Liver (tissue), 9 donors: ENCODE data around the gene IRGC. TPM values are rescaled to one million over a fixed set of nuclear protein-coding genes. Genes with fewer than 3 reads are reported as not detected.

Experiments
- DNase-seq: peaks from one replicate; pipeline ENCODE4 v3.0.0-alpha.2; 2017; ENCODE audit warnings: low spot score
- H3K27ac ChIP-seq, 2 donors: one replicate each; pipeline ENCODE4 v1.7.0; 2013; ENCODE audit warnings: inconsistent platforms in 2 of 2, low read length in 2 of 2, control low read depth in 1 of 2, low read depth in 1 of 2, mild to moderate bottlenecking in 1 of 2
- H3K27me3 ChIP-seq, 4 donors: one replicate each; pipeline versions ENCODE4 v1.6.1 to v1.7.0; 2013; ENCODE audit warnings: low read length in 3 of 4, inconsistent platforms in 1 of 4, mild to moderate bottlenecking in 1 of 4, moderate library complexity in 1 of 4; ENCODE audit not compliant: control insufficient read depth in 4 of 4, insufficient read depth in 4 of 4
- H3K36me3 ChIP-seq, 4 donors: one replicate each; pipeline versions ENCODE4 v1.6.1 to v1.7.0; 2013; ENCODE audit warnings: low read length in 3 of 4, mild to moderate bottlenecking in 3 of 4, low read depth in 1 of 4, moderate library complexity in 1 of 4; ENCODE audit not compliant: control insufficient read depth in 4 of 4, insufficient read depth in 3 of 4
- H3K4me1 ChIP-seq, 4 donors: one replicate each; pipeline versions ENCODE4 v1.6.1 to v1.7.0; 2013; ENCODE audit warnings: low read length in 3 of 4, mild to moderate bottlenecking in 3 of 4, moderate library complexity in 1 of 4; ENCODE audit not compliant: control insufficient read depth in 4 of 4, insufficient read depth in 4 of 4
- H3K4me3 ChIP-seq, 3 donors: one replicate each; pipeline versions ENCODE4 v1.6.1 to v1.7.0; 2013; ENCODE audit warnings: low read length in 3 of 3, control low read depth in 1 of 3, low read depth in 1 of 3, mild to moderate bottlenecking in 1 of 3
- H3K9ac ChIP-seq, 2 donors: one replicate each; pipeline ENCODE4 v1.7.0; 2013; ENCODE audit warnings: low read length in 2 of 2, mild to moderate bottlenecking in 2 of 2, moderate library complexity in 2 of 2, control low read depth in 1 of 2, low read depth in 1 of 2
- H3K9me3 ChIP-seq, 4 donors: one replicate each; pipeline versions ENCODE4 v1.6.1 to v1.7.0; 2013; ENCODE audit warnings: low read length in 3 of 4; ENCODE audit not compliant: control insufficient read depth in 4 of 4
- EGR1 ChIP-seq, 2 donors: IDR thresholded peaks; 2 replicates each; pipeline ENCODE4 v1.6.1; 2016 to 2018; ENCODE audit warnings: antibody characterized with exemption in 2 of 2, low read depth in 2 of 2
- FOXA1 ChIP-seq: IDR thresholded peaks from 2 replicates; pipeline ENCODE4 v1.6.1; 2016; ENCODE audit warnings: antibody characterized with exemption
- FOXA2 ChIP-seq: IDR thresholded peaks from 2 replicates; pipeline ENCODE4 v1.6.1; 2016; ENCODE audit warnings: antibody characterized with exemption
- GABPA ChIP-seq, 2 donors: IDR thresholded peaks in 1 of 2; conservative IDR thresholded peaks in 1 of 2; 2 replicates each; pipeline ENCODE4 v1.6.1; 2016; ENCODE audit warnings: antibody characterized with exemption in 2 of 2, mild to moderate bottlenecking in 1 of 2, moderate library complexity in 1 of 2
- HNF4A ChIP-seq, 2 donors: conservative IDR thresholded peaks; 2 replicates each; pipeline ENCODE4 v1.6.1; 2016; ENCODE audit warnings: antibody characterized with exemption in 2 of 2, mild to moderate bottlenecking in 2 of 2
- HNF4G ChIP-seq: IDR thresholded peaks from 2 replicates; pipeline ENCODE4 v1.6.1; 2016; ENCODE audit warnings: antibody characterized with exemption
- JUND ChIP-seq, 2 donors: IDR thresholded peaks; 2 replicates each; pipeline ENCODE4 v1.6.1; 2016; ENCODE audit warnings: antibody characterized with exemption in 2 of 2
- NR2F2 ChIP-seq: IDR thresholded peaks from 2 replicates; pipeline ENCODE4 v1.6.1; 2016; ENCODE audit warnings: antibody characterized with exemption
- RAD21 ChIP-seq, 2 donors: IDR thresholded peaks; 2 replicates each; pipeline ENCODE4 v1.6.1; 2016; ENCODE audit warnings: antibody characterized with exemption in 2 of 2, mild to moderate bottlenecking in 2 of 2
- RXRA ChIP-seq, 2 donors: IDR thresholded peaks; 2 replicates each; pipeline ENCODE4 v1.6.1; 2017 to 2018; ENCODE audit warnings: antibody characterized with exemption in 2 of 2, mild to moderate bottlenecking in 1 of 2
- SP1 ChIP-seq: IDR thresholded peaks from 2 replicates; pipeline ENCODE4 v1.6.1; 2018; ENCODE audit warnings: antibody characterized with exemption, mild to moderate bottlenecking
- TAF1 ChIP-seq: conservative IDR thresholded peaks from 2 replicates; pipeline ENCODE4 v1.6.1; 2016; ENCODE audit warnings: antibody characterized with exemption, mild to moderate bottlenecking
- YY1 ChIP-seq: IDR thresholded peaks from 2 replicates; pipeline ENCODE4 v1.6.1; 2016; ENCODE audit warnings: antibody characterized with exemption, mild to moderate bottlenecking
- WGBS: extraction: QIAGEN DNeasy Blood & Tissue Kit; methylation state at CpG from one replicate; pipeline ENCODE4 v1.1.7; 2013; 5-methylcytosine and 5-hydroxymethylcytosine counted together
- polyA plus RNA-seq, 2 donors: library from polyadenylated mRNA; stranded (reverse) in 1 of 2; unstranded in 1 of 2; fragments of 200-250 nt in 1 of 2; fragments of >200 nt in 1 of 2; fragmentation: Nextera tagmentation in 1 of 2; extraction: Ambion mirVana in 1 of 2; gene quantifications; one replicate each; pipeline versions ENCODE4 v1.2.1 to v1.2.3, GENCODE V29; 2013 to 2015
- total RNA-seq, 2 donors: library from RNA; depleted of rRNA; stranded (reverse); fragments of >200 nt; gene quantifications; one replicate each; pipeline ENCODE4 v1.2.3, GENCODE V29; 2014
- TF ChIP-seq, protein P1 (sequence below): fragments of 150-350 bp; IDR thresholded peaks from 2 replicates; pipeline ENCODE4 v1.5.1; 2017; ENCODE audit warnings: improper control_type of control experiment, low read depth, low read length; ENCODE audit not compliant: missing input control
- TF ChIP-seq, protein P2 (sequence below): IDR thresholded peaks from 2 replicates; pipeline ENCODE4 v1.6.1; 2016; ENCODE audit warnings: antibody characterized with exemption
- TF ChIP-seq, protein P3 (sequence below): IDR thresholded peaks from 2 replicates; pipeline ENCODE4 v1.6.1; 2016; ENCODE audit warnings: antibody characterized with exemption, mild to moderate bottlenecking
- TF ChIP-seq, protein P4 (sequence below): IDR thresholded peaks from 2 replicates; pipeline ENCODE4 v1.6.1; 2016; ENCODE audit warnings: antibody characterized with exemption
- TF ChIP-seq, protein P5 (sequence below): IDR thresholded peaks from 2 replicates; pipeline ENCODE4 v1.6.1; 2016; ENCODE audit warnings: antibody characterized with exemption
- donor health status: healthy.
- donor health status: healthy.
- donor health status: healthy.
- donor health status: healthy.
- donor health status: healthy.

Gene IRGC
- total and polyA plus RNA-seq, 4 donors, result not detected

DNA sequence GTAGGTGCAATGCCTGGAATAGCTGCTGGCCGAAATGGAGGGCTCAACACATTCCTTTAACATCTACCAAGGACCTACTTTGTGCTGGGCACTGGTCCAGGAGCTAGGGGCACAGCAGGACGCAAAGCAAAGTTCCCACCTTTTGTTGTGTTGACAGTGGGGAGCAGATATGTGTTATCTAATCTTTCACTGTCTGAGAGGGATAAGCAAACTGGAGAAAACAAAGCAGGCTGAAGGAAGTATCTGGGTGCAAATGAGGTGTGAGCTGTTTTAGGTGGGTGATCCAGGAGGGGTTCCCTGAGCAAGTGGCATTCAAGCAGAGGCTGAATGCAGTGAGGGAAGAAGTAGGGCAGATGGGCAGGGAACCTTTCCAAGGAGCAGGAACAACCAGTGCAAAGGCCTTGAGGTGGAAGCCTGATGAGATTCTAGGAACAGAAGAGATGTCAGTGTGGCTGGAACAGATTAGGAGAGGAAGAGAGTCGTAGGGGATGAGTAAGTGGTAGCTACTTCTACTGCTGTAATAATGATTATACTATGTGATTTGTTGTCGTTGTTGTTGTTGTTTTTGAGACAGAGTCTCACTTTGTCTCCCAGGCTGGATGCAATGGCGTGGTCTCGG, 43.7 kb upstream of the IRGC start:
- DNase-seq, result no peak
- 44% methylated on average over 6 of the region's 6 CpGs for WGBS

More for the DNA sequence above, 43.7 kb upstream of the IRGC start:
- Histone ChIP-seq H3K36me3 (no peaks in the 10 kb centered on the region), H3K27ac (no peak overlapping the region), H3K9me3 (no peaks in the 10 kb centered on the region), H3K9ac (no peak overlapping the region), H3K27me3 (peaks cover 0 to 7% (median 0%) of the 10 kb centered on the region in 4 donors), H3K4me3 (no peak overlapping the region), H3K4me1 (peaks cover 2 to 15% (median 6%) of the 10 kb centered on the region in 4 donors)
- TF ChIP-seq FOXA2 (no peak), HNF4G (no peak), JUND (IDR thresholded peaks at IDR 0.05) (no peak), YY1 (no peak), TAF1 (no peak), SP1 (no peak), NR2F2 (no peak), RXRA (IDR thresholded peaks at IDR 0.05) (no peak), EGR1 (IDR thresholded peaks at IDR 0.05; ENCODE audit: low read depth in 2 of 2) (no peak), GABPA (IDR thresholded peaks at IDR 0.05 in 1 of 2, conservative IDR thresholded peaks at IDR 0.05 in 1 of 2) (no peak), HNF4A (conservative IDR thresholded peaks at IDR 0.05) (no peak), RAD21 (IDR thresholded peaks at IDR 0.05) (no peak), FOXA1 (no peak)
- TF ChIP-seq, protein P1, sequence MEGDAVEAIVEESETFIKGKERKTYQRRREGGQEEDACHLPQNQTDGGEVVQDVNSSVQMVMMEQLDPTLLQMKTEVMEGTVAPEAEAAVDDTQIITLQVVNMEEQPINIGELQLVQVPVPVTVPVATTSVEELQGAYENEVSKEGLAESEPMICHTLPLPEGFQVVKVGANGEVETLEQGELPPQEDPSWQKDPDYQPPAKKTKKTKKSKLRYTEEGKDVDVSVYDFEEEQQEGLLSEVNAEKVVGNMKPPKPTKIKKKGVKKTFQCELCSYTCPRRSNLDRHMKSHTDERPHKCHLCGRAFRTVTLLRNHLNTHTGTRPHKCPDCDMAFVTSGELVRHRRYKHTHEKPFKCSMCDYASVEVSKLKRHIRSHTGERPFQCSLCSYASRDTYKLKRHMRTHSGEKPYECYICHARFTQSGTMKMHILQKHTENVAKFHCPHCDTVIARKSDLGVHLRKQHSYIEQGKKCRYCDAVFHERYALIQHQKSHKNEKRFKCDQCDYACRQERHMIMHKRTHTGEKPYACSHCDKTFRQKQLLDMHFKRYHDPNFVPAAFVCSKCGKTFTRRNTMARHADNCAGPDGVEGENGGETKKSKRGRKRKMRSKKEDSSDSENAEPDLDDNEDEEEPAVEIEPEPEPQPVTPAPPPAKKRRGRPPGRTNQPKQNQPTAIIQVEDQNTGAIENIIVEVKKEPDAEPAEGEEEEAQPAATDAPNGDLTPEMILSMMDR, result no peak
- TF ChIP-seq, protein P2, sequence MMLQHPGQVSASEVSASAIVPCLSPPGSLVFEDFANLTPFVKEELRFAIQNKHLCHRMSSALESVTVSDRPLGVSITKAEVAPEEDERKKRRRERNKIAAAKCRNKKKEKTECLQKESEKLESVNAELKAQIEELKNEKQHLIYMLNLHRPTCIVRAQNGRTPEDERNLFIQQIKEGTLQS, result no peak
- TF ChIP-seq, protein P3, sequence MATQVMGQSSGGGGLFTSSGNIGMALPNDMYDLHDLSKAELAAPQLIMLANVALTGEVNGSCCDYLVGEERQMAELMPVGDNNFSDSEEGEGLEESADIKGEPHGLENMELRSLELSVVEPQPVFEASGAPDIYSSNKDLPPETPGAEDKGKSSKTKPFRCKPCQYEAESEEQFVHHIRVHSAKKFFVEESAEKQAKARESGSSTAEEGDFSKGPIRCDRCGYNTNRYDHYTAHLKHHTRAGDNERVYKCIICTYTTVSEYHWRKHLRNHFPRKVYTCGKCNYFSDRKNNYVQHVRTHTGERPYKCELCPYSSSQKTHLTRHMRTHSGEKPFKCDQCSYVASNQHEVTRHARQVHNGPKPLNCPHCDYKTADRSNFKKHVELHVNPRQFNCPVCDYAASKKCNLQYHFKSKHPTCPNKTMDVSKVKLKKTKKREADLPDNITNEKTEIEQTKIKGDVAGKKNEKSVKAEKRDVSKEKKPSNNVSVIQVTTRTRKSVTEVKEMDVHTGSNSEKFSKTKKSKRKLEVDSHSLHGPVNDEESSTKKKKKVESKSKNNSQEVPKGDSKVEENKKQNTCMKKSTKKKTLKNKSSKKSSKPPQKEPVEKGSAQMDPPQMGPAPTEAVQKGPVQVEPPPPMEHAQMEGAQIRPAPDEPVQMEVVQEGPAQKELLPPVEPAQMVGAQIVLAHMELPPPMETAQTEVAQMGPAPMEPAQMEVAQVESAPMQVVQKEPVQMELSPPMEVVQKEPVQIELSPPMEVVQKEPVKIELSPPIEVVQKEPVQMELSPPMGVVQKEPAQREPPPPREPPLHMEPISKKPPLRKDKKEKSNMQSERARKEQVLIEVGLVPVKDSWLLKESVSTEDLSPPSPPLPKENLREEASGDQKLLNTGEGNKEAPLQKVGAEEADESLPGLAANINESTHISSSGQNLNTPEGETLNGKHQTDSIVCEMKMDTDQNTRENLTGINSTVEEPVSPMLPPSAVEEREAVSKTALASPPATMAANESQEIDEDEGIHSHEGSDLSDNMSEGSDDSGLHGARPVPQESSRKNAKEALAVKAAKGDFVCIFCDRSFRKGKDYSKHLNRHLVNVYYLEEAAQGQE, result no peak
- TF ChIP-seq, protein P4, sequence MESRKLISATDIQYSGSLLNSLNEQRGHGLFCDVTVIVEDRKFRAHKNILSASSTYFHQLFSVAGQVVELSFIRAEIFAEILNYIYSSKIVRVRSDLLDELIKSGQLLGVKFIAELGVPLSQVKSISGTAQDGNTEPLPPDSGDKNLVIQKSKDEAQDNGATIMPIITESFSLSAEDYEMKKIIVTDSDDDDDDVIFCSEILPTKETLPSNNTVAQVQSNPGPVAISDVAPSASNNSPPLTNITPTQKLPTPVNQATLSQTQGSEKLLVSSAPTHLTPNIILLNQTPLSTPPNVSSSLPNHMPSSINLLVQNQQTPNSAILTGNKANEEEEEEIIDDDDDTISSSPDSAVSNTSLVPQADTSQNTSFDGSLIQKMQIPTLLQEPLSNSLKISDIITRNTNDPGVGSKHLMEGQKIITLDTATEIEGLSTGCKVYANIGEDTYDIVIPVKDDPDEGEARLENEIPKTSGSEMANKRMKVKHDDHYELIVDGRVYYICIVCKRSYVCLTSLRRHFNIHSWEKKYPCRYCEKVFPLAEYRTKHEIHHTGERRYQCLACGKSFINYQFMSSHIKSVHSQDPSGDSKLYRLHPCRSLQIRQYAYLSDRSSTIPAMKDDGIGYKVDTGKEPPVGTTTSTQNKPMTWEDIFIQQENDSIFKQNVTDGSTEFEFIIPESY, result no peak
- TF ChIP-seq, protein P5, sequence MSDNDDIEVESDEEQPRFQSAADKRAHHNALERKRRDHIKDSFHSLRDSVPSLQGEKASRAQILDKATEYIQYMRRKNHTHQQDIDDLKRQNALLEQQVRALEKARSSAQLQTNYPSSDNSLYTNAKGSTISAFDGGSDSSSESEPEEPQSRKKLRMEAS, result no peak
